Gastroesophageal sphincter (tissue), 4 donors: ENCODE data around the gene NPIPB6. TPM values are rescaled to one million over a fixed set of nuclear protein-coding genes. Genes with fewer than 3 reads are reported as not detected.
A peak's percentile ranks its signal among the peaks of the same experiment; 100 is the strongest.

ENCODE experiments used
- ATAC-seq: fragments of 150-250 bp; one replicate; pipeline ENCODE4 v1.9.1; 2016; ENCODE audit warnings: mild to moderate bottlenecking, moderate library complexity
- H3K27ac ChIP-seq, 4 donors: fragments of 200-600 bp; sonication (generic) in 3 of 4; 1 replicate in 3 of 4; 2 replicates in 1 of 4; pipeline ENCODE4 v1.5.1; 2016 to 2019
- H3K27me3 ChIP-seq: fragments of 200-600 bp; sonication (generic); one replicate; pipeline ENCODE4 v1.5.1; 2019
- H3K36me3 ChIP-seq, 2 donors: fragments of 200-600 bp; sonication (generic); one replicate each; pipeline ENCODE4 v1.5.1; 2019; ENCODE audit warnings: control low read depth in 1 of 2
- H3K4me1 ChIP-seq, 3 donors: fragments of 200-600 bp; sonication (generic); 1 replicate in 2 of 3; 2 replicates in 1 of 3; pipeline ENCODE4 v1.5.1; 2016 to 2019; ENCODE audit warnings: control low read depth in 2 of 3
- H3K4me3 ChIP-seq, 2 donors: fragments of 200-600 bp; sonication (generic); one replicate each; pipeline ENCODE4 v1.5.1; 2019; ENCODE audit warnings: mild to moderate bottlenecking in 1 of 2, moderate library complexity in 1 of 2
- H3K9me3 ChIP-seq, 3 donors: fragments of 200-600 bp; sonication (generic); one replicate each; pipeline ENCODE4 v1.5.1; 2017 to 2019; ENCODE audit warnings: control low read depth in 2 of 3
- EP300 ChIP-seq: sonication (generic); formaldehyde crosslinking; IDR thresholded peaks from one replicate; pipeline ENCODE4 v1.6.1; 2017; ENCODE audit warnings: antibody characterized with exemption, mild to moderate bottlenecking
- POLR2A ChIP-seq, 2 donors: fragments of 450-650 bp; IDR thresholded peaks; one replicate each; pipeline ENCODE4 v1.6.1; 2017; ENCODE audit warnings: antibody characterized with exemption in 2 of 2, mild to moderate bottlenecking in 2 of 2, moderate library complexity in 1 of 2
- POLR2AphosphoS5 ChIP-seq: sonication (generic); formaldehyde crosslinking; IDR thresholded peaks from one replicate; pipeline ENCODE4 v1.6.1; 2017; ENCODE audit warnings: antibody characterized with exemption
- WGBS, 2 donors: methylation state at CpG; one replicate each; pipeline ENCODE4 v1.1.5; 2018; ENCODE audit warnings: low coverage in 1 of 2; 5-methylcytosine and 5-hydroxymethylcytosine counted together
- small RNA-seq, 4 donors: library from RNA; depleted of rRNA; stranded (forward); fragments of <200 nt; gene quantifications; one replicate each; pipeline ENCODE3, GENCODE V24; 2016
- total RNA-seq, 4 donors: library from RNA; depleted of rRNA; stranded (reverse); fragments of >200 nt; gene quantifications; one replicate each; pipeline ENCODE4 v1.1.0, GENCODE V29; 2016
- TF ChIP-seq, protein P1 (sequence below), 4 experiments: fragments of 200-600 bp in 2 of 4; fragments of 450-650 bp in 2 of 4; sonication (generic) in 1 of 4; IDR thresholded peaks; one replicate each; pipeline ENCODE4 v1.5.1; 2017 to 2019; ENCODE audit warnings: antibody characterized with exemption in 4 of 4, mild to moderate bottlenecking in 2 of 4, moderate library complexity in 2 of 4

NPIPB6 gene
- total RNA-seq, 4 donors from 2014 or later, result 1.1 to 2.8 TPM; not detected in 2

DNA sequence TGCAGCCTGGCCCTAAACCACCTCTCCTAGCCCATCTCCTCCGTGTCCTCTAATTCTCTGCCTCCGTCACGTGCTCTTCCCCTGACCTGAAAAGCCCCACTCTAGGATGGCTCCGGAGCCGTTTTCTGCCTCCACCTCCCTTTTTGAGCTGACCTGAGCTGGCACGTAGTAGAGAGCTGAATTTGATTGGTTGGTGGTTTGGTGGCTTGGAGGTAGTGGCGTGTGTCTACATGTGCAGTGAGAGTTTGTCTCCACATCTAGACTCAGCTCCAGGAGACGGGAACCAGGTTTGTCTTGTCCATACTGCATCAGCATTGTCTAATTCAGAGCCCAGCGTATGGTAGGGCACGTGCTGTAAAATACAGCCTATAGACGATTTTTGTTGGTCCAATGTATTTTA lies 68.0 kb downstream of the NPIPB6 start:
- TF ChIP-seq EP300, result no peak
- TF ChIP-seq POLR2A (IDR thresholded peaks at IDR 0.05), result no peak
- TF ChIP-seq POLR2AphosphoS5, result no peak
- TF ChIP-seq, protein P1, sequence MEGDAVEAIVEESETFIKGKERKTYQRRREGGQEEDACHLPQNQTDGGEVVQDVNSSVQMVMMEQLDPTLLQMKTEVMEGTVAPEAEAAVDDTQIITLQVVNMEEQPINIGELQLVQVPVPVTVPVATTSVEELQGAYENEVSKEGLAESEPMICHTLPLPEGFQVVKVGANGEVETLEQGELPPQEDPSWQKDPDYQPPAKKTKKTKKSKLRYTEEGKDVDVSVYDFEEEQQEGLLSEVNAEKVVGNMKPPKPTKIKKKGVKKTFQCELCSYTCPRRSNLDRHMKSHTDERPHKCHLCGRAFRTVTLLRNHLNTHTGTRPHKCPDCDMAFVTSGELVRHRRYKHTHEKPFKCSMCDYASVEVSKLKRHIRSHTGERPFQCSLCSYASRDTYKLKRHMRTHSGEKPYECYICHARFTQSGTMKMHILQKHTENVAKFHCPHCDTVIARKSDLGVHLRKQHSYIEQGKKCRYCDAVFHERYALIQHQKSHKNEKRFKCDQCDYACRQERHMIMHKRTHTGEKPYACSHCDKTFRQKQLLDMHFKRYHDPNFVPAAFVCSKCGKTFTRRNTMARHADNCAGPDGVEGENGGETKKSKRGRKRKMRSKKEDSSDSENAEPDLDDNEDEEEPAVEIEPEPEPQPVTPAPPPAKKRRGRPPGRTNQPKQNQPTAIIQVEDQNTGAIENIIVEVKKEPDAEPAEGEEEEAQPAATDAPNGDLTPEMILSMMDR (IDR thresholded peaks at IDR 0.05), result no peak
- Histone ChIP-seq H3K4me3 (no peak overlapping the region), H3K4me1 (peaks cover 0 to 21% (median 9%) of the 10 kb centered on the region in 3 donors), H3K36me3 (no peaks in the 10 kb centered on the region), H3K27me3 (peaks cover 21% of the 10 kb centered on the region), H3K9me3 (no peaks in the 10 kb centered on the region), H3K27ac (no peak overlapping the region)
- no peak for ATAC-seq
- WGBS, 2 donors, result 54% methylated on average over 9 of the region's 11 CpGs; no CpG with 5 or more reads in 1 of the 2 donors

DNA sequence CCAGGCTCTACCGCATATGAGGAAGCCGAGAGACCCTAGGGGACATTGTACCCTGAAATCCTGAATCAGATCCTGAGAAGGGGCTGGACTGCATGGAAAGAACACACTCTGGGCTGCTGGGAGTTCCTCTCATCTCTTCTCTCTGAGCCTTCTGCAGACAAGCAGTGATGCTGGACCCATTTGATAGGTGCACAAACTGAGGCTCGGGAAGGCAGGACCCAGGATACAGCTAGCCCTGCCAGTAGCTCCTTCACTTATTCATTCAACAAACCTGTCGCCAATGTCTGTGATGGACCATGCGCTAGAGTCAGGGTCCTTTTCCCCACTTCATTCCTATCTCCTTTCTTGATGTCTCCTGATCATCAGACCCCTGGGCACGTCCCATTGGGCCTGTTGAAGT lies 69.1 kb downstream of the NPIPB6 start:
- Histone ChIP-seq H3K4me1 (peaks cover 0 to 21% (median 9%) of the 10 kb centered on the region in 3 donors), H3K36me3 (no peaks in the 10 kb centered on the region), H3K4me3 (no peak overlapping the region), H3K9me3 (no peaks in the 10 kb centered on the region), H3K27ac (no peak overlapping the region), H3K27me3 (peaks cover 25% of the 10 kb centered on the region)
- TF ChIP-seq EP300 (no peak), POLR2A (IDR thresholded peaks at IDR 0.05) (no peak), POLR2AphosphoS5 (no peak)
- TF ChIP-seq, protein P1 (IDR thresholded peaks at IDR 0.05), result no peak
- ATAC-seq, result no peak
- 79 to 96% methylated on average over 3 to 4 of the region's 6 CpGs for WGBS, 2 donors

DNA sequence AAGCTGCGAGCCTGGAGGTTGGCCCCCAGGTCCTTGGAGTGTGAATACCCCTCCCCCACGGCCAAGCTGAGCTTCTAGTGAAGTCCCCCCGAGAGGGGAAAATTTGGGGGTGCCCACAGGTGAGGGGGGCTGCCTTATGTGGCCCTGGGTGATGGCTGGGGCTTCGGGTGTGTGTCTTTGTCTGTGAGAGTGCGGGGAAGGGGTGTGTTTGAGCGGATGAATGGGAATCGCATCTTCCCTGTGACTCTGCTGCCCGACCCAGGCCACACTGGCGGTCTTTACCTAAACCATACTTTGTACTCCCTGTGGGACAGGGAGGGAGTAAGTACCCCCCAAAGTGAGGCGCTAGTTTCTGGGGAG lies 69.7 kb downstream of the NPIPB6 start:
- ATAC-seq, result no peak
- 31 to 44% methylated on average over 4 to 6 of the region's 10 CpGs for WGBS, 2 donors
- TF ChIP-seq POLR2A (IDR thresholded peaks at IDR 0.05) (no peak), POLR2AphosphoS5 (no peak), EP300 (no peak)
- TF ChIP-seq, protein P1 (IDR thresholded peaks at IDR 0.05), result no peak
- peaks cover 31% of the 10 kb centered on the region for H3K27me3 ChIP-seq
- peak overlapping the region in 1 of 2 donors; percentile 58 for H3K4me3 ChIP-seq
- peaks cover 0 to 21% (median 9%) of the 10 kb centered on the region in 3 donors for H3K4me1 ChIP-seq
- H3K36me3 ChIP-seq, result no peaks in the 10 kb centered on the region
- no peaks in the 10 kb centered on the region for H3K9me3 ChIP-seq
- no peak overlapping the region for H3K27ac ChIP-seq

DNA sequence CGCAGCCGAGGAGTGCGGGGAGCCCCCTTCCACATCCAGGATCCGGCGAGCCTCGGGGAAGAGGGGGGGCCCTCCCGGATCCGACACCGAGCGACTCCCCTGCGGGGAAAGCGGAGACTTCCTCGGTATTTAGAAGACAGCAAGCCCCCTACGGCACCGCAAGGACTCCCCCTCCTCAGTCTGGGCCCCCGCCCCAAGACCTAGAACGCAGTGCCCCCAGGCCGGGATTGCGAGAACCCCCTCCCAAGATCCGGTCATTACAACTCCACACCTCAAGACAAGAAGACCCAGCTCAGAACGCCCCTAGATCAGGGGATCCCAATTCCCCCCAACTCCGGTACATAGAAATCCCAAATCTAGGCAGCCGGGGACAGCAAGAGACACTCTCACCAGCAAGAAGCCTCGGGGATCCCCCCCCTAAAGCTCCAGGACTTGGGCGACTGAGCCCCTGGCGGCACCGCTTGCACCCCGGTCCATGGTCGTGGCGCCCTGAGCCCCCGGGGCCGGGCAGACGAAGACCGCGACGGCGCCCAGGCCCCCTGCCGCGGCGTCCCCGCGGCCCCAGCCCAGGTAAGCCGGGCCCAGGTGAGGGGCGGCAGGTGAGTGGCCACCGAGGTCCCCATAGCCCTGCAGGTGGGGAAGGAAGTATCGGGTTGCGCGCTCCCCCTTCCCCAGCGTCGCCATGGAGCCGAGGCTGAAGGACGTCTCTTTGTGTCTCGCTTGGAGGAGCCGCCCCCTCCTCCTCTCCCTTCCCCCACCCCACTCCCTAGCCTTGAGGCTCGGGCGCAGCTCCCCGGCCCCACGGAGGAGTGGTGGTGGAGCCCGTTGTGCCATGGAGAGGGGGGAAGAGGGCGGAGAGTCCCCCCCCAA lies 70.3 kb downstream of the NPIPB6 start:
- TF ChIP-seq, protein P1 (IDR thresholded peaks at IDR 0.05), result no peak
- TF ChIP-seq POLR2A (IDR thresholded peaks at IDR 0.05), result no peak
- no peak for ATAC-seq
- no CpG with 5 or more reads among the region's 60 CpGs for WGBS, 2 donors
- Histone ChIP-seq H3K27me3 (peaks cover 37% of the 10 kb centered on the region), H3K27ac (peak overlapping the region in 1 of 4 donors; percentile 49), H3K4me3 (peak overlapping the region; percentile 50 to 58), H3K36me3 (no peaks in the 10 kb centered on the region), H3K9me3 (no peaks in the 10 kb centered on the region), H3K4me1 (peaks cover 0 to 21% (median 9%) of the 10 kb centered on the region in 3 donors)

Small RNAs within 50 kb of the gene (small RNA-seq; reads per million reads assigned to genes)
- gene AC138904.2 (0 reads per million in 4 donors), gene MIR6862-1 (0 reads per million in 4 donors)

Other genes starting within 250 kb of the NPIPB6 start
- gene XPO6, start 151.5 kb downstream of the NPIPB6 start, total RNA-seq, result 10 to 100 TPM; 35.3 to 80.2 (median 66.8) TPM
- gene SBK1, start 71.0 kb downstream of the NPIPB6 start, total RNA-seq, result under 1 TPM in 1 of 4 donors, not detected in 3; 0.16 TPM
- 100 to 1,000 TPM in 3 of 4 donors, 10 to 100 TPM in 1; 96.5 to 180 (median 105) TPM for gene EIF3CL, start 40.3 kb upstream of the NPIPB6 start, total RNA-seq
- gene NPIPB7, start 108.8 kb upstream of the NPIPB6 start, total RNA-seq, result under 1 TPM in 1 of 4 donors, not detected in 3; 0.25 TPM
- 10 to 100 TPM; 14.0 to 21.8 (median 18.2) TPM for gene CLN3, start 128.6 kb upstream of the NPIPB6 start, total RNA-seq
- 1 to 10 TPM; 1.2 to 3.1 (median 1.5) TPM for gene APOBR, start 131.1 kb upstream of the NPIPB6 start, total RNA-seq
- not detected for gene IL27, start 143.3 kb upstream of the NPIPB6 start, total RNA-seq
- 10 to 100 TPM; 32.8 to 52.8 (median 41.1) TPM for gene NUPR1, start 175.5 kb upstream of the NPIPB6 start, total RNA-seq
- 10 to 100 TPM; 20.3 to 45.1 (median 35.3) TPM for gene SGF29, start 190.4 kb upstream of the NPIPB6 start, total RNA-seq
- 1 to 10 TPM in 1 of 4 donors, under 1 TPM in 1, not detected in 2; 0.27 to 1.2 TPM for gene SULT1A2, start 233.5 kb upstream of the NPIPB6 start, total RNA-seq
- gene SULT1A1, start 246.5 kb upstream of the NPIPB6 start, total RNA-seq, result 10 to 100 TPM in 2 of 4 donors, 1 to 10 TPM in 2; 3.3 to 21.1 (median 9.4) TPM